H1 (cell line): ENCODE data around the gene SEMA5B.

Source experiments
- CEBPB ChIP-seq: IDR thresholded peaks from 2 replicates; pipeline ENCODE4 v1.6.1; 2012; ENCODE audit warnings: low read depth, low read length
- CHD2 ChIP-seq: IDR thresholded peaks from 2 replicates; pipeline ENCODE4 v1.6.1; 2012; ENCODE audit warnings: low read length, improper control_type of control experiment
- GTF2F1 ChIP-seq: IDR thresholded peaks from 2 replicates; pipeline ENCODE4 v1.6.1; 2012; ENCODE audit warnings: low read depth, low read length, improper control_type of control experiment, borderline replicate concordance
- JUN ChIP-seq: IDR thresholded peaks from 2 replicates; pipeline ENCODE4 v1.6.1; 2011; ENCODE audit warnings: low read depth, mild to moderate bottlenecking, improper control_type of control experiment, low read length
- MAFK ChIP-seq: IDR thresholded peaks from 2 replicates; pipeline ENCODE4 v1.6.1; 2012; ENCODE audit warnings: low read depth, mild to moderate bottlenecking, improper control_type of control experiment, low read length
- NANOG ChIP-seq: IDR thresholded peaks from 2 replicates; pipeline ENCODE4 v1.6.1; 2011; ENCODE audit warnings: low read length, low read depth, mild to moderate bottlenecking, inconsistent platforms; ENCODE audit not compliant: insufficient read depth, poor library complexity, severe bottlenecking
- POLR2AphosphoS5 ChIP-seq: IDR thresholded peaks from 2 replicates; pipeline ENCODE4 v1.6.1; 2011; ENCODE audit warnings: low read depth, low read length
- RAD21 ChIP-seq, 2 experiments: IDR thresholded peaks in 1 of 2; conservative IDR thresholded peaks in 1 of 2; 2 replicates each; pipeline ENCODE4 v1.6.1; 2011; ENCODE audit warnings: low read depth in 2 of 2, low read length in 2 of 2, improper control_type of control experiment in 1 of 2, inconsistent platforms in 1 of 2, mild to moderate bottlenecking in 1 of 2, moderate library complexity in 1 of 2
- SP1 ChIP-seq: IDR thresholded peaks from 2 replicates; pipeline ENCODE4 v1.6.1; 2011; ENCODE audit warnings: low read depth, low read length
- SRF ChIP-seq: IDR thresholded peaks from 2 replicates; pipeline ENCODE4 v1.6.1; 2011; ENCODE audit warnings: mild to moderate bottlenecking, low read depth, low read length, moderate library complexity
- SUZ12 ChIP-seq: fragments of 200-600 bp; sonication (generic); IDR thresholded peaks from 2 replicates; pipeline ENCODE4 v1.6.1; 2012; ENCODE audit warnings: mild to moderate bottlenecking, inconsistent platforms, low read length, moderate library complexity, mixed read lengths
- TAF1 ChIP-seq: IDR thresholded peaks from 2 replicates; pipeline ENCODE4 v1.6.1; 2011; ENCODE audit warnings: mild to moderate bottlenecking, low read depth, low read length
- TF ChIP-seq, protein P1 (sequence below): IDR thresholded peaks from 2 replicates; pipeline ENCODE4 v1.6.1; 2012; ENCODE audit warnings: inconsistent platforms
- TF ChIP-seq, protein P2 (sequence below), 3 experiments: IDR thresholded peaks; 1 replicate in 2 of 3; 2 replicates in 1 of 3; pipeline versions ENCODE4 v1.5.1 to v1.6.1; 2011; ENCODE audit warnings: low read length in 3 of 3, mild to moderate bottlenecking in 3 of 3, inconsistent platforms in 2 of 3, low read depth in 1 of 3, moderate library complexity in 1 of 3; ENCODE audit not compliant: insufficient read depth in 1 of 3; ENCODE audit errors: control extremely low read depth in 1 of 3

DNA sequence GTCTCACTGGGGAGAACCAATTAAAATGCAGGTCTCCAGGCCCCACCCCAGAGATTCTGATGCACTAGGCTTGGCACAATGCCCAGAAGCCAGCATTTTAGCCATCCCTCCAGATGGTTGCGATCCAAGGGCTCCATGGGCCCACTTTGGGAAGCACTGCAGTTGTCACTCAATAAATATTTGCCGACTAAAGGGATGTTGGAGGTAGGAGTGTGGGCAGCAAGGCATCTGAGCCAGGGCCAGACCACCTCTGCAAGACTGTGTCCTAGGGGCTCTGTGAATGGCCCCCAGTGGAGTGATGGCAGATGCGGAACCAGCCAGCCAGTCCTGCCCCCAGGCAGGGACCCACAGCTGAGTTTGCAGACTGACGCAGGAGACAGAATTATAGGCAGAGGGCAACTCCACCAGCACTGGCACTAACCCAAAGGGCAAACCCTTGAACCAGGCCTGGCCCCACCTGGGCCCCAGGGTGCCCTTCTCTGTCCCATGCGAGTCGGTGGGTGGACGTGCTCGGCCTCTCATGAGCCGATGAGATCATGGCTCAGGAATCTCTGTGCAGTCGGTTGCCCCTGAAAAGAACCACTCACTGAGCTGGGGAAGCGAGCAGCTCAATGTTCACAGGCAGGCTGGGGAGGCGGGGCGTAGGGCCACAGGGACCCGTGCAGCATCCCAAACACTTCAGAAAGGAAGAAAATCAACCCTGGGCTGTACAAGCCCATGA lies 49.7 kb downstream of the SEMA5B start:
- TF ChIP-seq, protein P1, sequence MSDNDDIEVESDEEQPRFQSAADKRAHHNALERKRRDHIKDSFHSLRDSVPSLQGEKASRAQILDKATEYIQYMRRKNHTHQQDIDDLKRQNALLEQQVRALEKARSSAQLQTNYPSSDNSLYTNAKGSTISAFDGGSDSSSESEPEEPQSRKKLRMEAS = no peak
- TF ChIP-seq CHD2 (no peak), POLR2AphosphoS5 (no peak), CEBPB (no peak), NANOG (no peak), SP1 (no peak), RAD21 (IDR thresholded peaks at IDR 0.05 in 1 of 2, conservative IDR thresholded peaks at IDR 0.05 in 1 of 2; ENCODE audit: low read depth in 2 of 2, low read length in 2 of 2) (no peak), SRF (no peak), TAF1 (no peak), MAFK (no peak), JUN (peak; percentile 51; the same call in 1 of the 2 replicates), GTF2F1 (no peak), SUZ12 (no peak)
- TF ChIP-seq, protein P2, sequence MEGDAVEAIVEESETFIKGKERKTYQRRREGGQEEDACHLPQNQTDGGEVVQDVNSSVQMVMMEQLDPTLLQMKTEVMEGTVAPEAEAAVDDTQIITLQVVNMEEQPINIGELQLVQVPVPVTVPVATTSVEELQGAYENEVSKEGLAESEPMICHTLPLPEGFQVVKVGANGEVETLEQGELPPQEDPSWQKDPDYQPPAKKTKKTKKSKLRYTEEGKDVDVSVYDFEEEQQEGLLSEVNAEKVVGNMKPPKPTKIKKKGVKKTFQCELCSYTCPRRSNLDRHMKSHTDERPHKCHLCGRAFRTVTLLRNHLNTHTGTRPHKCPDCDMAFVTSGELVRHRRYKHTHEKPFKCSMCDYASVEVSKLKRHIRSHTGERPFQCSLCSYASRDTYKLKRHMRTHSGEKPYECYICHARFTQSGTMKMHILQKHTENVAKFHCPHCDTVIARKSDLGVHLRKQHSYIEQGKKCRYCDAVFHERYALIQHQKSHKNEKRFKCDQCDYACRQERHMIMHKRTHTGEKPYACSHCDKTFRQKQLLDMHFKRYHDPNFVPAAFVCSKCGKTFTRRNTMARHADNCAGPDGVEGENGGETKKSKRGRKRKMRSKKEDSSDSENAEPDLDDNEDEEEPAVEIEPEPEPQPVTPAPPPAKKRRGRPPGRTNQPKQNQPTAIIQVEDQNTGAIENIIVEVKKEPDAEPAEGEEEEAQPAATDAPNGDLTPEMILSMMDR (IDR thresholded peaks at IDR 0.05; ENCODE audit: control extremely low read depth in 1 of 3, insufficient read depth in 1 of 3, low read depth in 1 of 3, low read length in 3 of 3) = no peak
